HG03097 (cell line): ENCODE results near the gene HSD3B2.

Experiments used
- ATAC-seq: cut with Tn5 transposase; IDR thresholded peaks from one replicate; pipeline ENCODE4 v1.9.1; 2021; ENCODE audit not compliant: unreplicated experiment, low FRiP score

The HSD3B2 gene

DNA sequence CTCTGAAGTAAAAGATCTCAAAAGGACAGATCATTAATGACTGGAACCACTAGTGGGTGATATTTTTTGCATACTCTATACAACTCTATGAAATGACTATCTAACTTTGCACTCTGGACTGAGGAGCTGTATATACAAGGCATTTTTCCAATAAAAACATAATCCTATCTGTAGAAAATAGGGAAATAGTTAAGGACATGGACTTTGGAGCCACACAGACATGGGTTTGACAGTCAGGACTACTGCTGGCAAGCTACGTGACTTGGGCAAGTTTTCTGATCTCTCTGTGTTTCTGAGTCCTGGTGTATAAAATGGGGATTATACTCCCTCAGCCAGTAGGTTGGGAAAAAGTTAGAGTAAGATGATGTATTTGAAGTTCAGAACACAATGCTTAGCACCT, 20.9 kb upstream of the HSD3B2 start:
- no peak for ATAC-seq

DNA sequence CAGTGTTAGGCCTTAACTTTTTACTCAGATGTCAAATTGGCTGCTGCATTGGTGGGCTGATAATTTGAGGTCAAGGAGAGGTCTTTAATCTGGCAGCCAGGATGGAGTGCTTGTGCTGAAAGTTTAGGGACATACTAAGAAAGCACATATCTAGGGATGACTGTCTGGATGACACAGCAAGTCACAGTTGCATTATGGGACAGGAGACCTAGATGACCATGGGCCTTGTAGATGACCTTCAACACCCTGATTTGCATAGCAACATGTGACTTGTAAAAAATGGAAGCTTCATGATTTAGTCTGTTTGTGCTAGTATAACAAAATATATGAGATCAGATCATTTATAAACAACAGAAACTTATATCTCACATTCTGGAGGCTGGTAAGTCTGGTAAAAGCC, 18.0 kb upstream of the HSD3B2 start:
- ATAC-seq = no peak

DNA sequence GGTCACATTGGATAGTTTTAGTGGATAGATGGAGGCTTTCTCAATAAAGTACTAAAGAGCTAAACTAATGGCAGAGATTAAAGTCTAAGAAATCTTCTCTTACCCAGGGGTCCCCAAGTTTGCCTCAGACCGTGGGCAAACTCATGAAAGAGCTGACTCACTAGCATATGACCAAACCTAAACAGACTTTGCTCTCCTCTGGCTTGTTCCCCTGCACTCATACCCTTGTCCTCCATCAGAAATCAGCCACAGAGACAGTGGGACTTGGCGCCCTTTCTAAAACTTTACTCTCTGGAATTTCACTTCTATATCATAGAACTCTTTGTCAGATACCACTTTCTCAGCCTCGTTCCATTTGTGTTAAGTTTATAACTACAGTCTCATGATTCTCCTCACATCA, 17.0 kb upstream of the HSD3B2 start:
- ATAC-seq = no peak

DNA sequence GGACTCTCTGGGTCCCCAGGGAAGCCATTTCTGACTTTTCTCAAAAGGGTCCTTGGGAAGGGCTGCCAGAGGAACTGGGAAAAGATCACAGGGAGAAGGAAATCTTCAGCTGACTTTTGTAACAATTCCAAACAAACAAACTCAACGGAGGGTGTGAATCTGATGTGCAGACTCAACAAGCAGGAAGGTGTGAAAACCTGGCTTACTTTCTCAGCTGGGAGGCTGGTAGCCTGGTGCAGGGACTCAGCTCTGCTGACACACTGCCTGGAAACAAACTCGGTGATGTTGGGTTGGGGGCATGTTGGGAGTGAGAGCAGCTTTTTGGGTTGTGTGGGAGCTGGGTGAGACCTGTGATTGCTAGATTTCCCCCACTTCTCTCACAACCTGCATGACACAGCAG, 10.2 kb upstream of the HSD3B2 start:
- ATAC-seq = no peak

DNA sequence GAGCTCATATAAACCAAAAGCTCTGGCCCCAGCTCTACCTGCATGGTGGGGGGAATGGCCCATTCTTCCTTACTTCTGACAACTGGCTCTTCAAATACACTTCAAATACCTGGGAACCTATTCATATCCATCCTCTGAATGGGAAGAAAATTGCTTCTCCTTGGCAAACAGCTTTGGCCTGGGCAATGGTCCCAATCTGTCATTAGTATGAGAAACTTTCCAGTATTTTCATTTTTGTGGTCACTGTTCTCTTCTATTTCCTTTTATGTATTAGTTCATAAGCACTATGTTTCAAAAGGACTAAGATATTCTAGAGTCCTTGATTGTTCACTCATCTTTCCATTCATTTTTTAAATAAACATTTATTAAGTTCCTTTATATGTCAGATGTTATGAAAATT, 5.2 kb upstream of the HSD3B2 start:
- no peak for ATAC-seq

DNA sequence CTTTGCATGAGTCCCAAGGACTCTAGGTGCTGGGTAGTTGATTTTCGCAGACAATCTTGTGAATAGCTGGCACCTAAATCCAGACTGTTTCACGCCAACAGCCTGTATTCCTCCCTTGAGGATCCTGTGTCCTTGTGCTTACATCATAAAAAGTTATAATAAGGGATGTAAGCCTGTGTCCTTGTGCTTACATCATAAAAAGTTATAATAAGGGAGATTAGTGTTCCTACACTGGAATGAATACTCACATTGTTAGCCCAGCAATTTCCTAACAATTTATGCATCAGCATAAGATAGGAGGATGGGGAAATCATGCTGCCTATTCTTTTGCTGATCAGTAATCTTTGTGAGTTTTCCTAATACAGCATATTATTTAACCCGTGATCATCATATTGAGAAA, 4.0 kb upstream of the HSD3B2 start:
- no peak for ATAC-seq

DNA sequence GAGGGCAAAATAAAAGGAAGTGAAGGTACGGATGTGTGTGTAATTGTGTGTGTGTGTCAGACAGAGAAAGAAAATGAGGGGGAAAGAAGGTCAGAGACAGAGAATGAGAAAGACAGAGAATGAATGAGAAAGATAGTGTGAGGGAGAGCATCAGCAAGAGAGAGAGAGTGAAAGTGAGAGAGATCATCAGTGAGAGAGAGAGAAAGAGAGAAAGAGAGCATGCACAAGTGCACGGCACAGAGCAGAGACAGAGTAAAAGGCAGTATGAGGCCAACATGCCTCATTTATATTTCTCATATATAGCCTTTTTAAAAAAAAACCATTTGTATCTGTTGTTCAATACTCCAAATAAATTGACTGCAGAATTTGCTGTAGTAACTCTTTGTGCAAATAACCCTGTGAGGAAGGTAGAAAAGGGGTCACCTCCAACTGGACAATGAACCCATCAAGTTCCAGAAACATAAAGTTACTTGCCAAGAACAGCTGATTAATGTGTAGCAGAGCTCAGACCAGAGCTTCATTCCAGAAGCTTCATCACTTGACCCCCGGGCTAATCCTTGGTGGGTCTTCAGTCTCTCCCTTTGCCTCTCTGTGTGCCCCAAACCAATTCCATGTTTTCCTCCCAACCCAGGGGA, 1.2 kb downstream of the HSD3B2 start:
- no peak for ATAC-seq

DNA sequence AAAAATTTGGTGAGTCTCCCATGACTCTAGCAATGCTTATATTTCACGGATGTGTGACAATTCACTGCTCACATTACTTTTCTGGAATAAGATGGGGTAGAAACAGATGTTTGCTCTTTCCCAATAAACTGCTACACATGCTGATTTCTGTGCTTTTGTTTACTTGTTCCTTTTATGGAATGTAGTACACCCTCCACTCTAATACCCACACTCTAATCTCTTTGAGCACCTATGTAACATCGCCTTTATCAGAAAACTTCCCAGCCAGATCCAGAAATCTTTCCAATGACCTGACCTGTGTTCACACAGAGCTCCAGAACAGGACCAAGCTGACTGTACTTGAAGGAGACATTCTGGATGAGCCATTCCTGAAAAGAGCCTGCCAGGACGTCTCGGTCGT, 4.2 kb downstream of the HSD3B2 start:
- no peak for ATAC-seq

DNA sequence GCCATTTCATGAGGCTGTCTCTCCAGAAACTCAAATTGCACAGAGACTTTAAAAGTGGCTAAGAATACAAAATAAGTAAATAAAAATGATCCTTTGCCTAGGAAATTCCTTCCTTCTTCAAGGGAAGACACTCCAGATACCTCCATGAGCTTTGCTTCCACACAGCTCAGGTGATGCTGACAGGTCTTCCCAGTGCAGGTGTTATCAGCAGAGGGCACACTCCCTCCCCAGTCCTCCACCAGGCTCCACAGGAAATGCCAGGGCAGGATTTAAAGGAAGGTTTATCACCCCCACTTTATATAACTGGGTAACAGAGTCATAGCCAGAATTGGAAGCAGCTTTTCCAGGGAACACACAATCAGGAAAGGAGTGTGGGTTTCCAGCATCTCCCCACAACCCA, 5.7 kb downstream of the HSD3B2 start:
- ATAC-seq = no peak

DNA sequence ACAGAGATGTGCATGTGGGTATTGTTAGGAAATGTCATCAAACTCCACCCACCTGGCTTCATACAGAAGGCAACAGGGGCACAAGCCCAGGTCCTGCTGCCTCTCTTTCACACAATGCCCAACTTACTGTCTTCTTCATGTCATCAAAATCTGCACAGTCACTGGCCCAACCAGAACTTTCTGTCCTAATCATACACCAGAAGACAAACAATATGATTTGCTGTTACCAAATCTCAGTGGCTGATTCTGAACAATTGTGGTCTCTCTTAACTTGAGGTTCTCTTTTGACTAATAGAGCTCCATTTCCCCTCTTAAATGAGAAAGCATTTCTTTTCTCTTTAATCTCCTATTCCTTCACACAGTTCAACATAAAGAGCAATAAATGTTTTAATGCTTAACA, 7.7 kb downstream of the HSD3B2 start:
- no peak for ATAC-seq

DNA sequence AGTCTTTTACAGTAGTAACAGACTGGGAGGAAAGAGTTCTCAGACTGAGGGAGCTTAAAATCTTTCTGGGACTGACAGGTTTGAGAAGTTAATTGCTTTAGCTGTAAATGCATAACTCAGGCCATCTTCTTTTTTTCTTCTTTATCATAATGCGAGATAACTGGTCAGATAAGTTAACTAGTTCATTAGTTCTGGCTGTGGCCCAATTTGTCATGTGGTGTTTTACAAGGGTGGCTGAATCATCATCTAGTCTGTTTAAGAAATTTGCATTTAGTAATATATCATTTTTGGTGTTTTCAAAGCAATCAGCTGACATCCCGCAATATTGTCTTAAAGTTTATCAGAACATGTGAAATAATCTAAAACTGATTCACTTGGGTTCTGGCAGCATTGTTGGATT, 14.0 kb downstream of the HSD3B2 start:
- ATAC-seq = no peak

DNA sequence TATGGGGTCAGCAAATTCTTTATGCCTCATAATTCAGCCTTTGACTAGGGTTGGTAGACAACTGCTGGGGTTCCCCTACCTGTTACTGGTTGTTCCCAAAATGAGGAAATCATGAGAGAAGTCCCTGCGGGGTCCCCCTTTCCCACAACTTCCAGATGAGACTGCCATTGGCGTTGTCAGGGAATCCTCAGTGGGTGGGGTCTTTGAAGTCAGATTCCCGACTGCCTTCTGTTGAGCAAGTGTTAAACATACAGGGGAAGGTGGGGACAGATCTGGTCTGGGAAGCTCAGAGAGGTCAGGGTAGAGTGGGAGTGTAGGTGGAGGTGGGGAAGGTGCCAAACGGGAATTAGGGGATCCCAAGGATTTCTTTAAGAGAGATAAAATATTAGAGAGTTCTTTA, 14.7 kb downstream of the HSD3B2 start:
- no peak for ATAC-seq

DNA sequence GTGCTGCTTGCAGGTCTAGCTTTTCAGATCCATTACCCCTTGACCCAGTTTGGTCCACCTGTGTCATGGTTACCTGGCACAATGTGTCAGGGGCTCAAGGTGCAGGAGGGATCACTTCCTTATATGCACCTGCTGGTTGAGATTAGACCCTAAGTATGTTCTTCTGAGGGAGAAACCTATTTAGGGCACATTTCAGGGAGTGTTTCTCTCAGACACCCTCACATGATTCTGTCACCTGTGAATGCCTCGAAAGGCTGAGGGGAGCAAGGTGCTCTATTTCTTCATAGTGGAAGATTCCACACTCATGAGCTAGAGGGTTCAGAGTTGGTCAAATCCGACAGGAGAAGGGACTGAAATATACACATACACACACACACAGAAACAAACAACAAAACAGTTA, 15.5 kb downstream of the HSD3B2 start:
- ATAC-seq = no peak

DNA sequence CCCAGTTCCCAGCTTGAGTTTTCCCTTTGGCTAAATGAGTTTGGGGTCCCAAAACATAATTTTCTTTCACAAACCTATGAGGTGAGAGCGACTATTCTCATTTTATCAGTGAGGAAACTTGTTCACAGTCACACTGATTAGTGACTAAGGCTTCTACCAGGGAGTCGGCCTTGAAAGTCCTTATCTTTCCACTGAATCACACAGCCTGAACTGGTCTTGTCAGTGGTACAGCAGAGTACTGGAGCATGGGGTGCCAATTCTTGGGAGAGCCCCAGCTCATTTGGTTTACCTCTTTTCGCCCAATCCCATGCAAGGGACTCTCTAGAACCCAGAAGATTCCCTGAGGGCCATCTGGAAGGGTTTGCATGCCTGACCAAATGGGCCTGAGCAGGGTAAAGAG, 16.9 kb downstream of the HSD3B2 start:
- no peak for ATAC-seq

DNA sequence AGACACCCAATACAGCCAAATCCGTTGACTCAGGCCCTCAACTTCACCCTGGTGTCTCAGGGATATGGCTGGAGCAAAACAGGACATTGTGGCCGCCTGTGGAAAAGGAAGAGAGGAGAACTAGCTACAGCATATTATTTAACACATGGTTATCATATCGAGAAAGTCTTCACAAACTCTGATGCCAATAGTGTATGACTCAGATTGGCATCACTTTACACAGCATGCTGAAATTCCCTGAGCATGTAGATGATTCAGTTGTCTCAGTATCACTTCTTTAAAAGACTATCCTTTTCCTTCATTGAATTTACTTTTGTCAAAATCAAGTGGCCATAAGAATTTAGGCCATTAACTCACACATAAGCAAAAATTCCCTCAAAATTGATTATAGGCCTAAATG, 20.1 kb downstream of the HSD3B2 start:
- no peak for ATAC-seq

DNA sequence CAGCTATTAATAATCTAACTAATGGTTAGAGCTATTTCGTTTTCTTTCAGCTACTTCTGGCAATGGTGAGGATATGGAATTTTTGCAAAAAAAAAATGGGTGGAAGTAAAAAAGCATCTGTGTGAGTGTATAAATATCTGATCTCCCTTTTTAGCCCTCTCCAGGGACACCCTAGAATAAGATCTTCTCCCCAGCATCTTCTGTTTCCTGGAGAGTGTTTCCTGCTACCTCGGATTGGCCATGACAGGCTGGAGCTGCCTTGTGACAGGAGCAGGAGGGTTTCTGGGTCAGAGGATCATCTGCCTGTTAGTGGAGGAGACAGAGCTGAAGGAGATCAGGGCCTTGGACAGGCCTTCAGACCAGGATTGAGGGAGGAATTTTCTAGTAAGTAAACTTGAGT, 23.8 kb downstream of the HSD3B2 start:
- no peak for ATAC-seq

DNA sequence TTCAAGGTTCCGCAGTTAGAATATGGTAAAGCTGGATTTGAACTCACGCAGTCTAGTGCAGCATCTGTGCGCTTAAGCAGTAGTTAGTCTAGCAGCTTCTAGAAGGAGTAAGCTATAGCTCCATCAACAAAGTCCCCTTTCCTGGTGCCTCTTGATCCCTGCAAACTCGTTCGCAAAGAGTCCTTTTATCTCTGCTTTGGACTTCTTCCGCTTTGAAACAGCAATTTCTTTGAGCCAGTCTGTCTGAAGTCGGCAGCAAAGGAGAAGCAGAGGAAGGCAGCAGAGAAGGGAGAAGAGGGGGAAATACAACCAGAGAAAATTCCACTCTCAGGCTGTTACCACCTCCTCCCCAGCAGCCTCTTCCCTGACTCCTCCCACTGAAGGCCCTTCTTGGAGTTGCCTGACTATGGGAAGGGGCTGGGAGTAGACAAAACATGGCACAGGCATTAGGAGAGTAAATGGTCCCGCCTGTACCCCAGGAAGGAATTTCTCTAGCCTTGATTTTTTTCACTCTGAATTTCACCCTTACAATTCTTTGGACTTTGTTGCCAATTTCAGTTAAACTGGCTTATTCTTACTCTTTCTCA, 25.9 kb downstream of the HSD3B2 start:
- no peak for ATAC-seq

DNA sequence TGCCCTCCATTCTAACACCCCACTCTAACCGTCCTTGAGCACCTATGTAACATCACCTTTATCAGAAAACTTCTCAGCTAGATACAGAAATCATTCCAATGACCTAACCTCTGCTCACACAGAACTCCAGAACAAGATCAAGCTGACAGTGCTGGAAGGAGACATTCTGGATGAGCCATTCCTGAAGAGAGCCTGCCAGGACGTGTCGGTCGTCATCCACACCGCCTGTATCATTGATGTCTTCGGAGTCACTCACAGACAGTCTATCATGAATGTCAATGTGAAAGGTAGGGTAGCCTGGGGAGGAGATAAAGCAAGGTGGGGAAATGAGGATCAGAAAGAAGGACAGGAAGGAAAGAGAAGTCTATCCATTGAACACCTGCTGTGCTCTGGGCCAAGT, 27.8 kb downstream of the HSD3B2 start:
- ATAC-seq = no peak

DNA sequence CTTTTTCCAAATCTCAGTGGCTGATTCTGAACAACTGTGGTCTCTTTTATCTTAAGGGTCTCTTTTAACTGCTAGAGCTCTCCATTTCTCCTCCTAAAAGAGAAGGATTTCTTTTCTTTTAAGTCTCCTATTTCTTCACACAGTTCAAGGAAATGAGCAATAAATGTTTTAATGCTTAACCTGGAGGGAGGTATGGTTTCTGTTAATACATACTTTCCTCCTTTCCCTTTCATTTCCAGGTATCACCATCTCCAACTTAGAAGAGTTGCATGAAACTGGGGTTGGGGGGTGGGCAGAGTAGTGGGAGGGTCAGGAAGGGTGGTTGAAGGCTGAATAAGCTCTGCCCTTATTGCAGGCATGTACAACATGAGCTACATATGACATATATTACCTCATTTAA, 31.4 kb downstream of the HSD3B2 start:
- no peak for ATAC-seq

DNA sequence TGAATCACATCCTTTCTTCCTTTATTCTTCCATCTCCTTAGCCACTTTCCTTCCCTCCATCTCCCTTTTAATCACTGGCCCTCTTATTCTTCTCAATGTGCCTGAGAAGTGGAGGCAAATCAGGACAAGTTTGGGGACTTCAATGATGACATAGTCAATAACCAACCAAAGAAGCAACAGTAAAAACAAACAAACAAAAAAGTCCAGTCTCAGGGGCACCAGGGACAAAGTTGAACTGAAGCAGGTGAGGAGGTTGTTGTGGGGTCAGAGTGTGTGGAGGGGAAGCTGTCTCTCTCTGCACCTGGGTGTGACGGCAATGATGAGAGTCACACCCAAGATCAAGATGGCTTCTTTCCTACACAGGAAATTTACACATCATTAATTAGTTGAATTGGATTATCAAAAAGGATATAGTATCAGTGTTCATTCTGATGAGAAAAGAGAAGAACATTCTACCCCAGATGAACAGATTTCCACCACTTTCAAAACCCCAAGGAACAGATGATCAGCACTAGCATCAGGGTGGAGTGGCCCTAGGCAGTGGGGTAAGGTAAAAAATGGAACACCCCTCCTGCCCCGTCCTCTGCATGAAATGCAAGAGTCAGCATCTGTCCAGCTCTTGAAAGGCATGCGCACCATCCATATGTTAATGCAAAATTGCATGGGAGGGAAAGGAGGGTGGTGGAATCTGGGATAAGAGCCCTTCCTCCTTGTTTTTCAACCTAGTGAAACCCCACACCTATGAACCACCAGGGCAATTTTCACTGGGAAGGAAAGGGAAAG, 32.6 kb downstream of the HSD3B2 start:
- ATAC-seq = no peak

DNA sequence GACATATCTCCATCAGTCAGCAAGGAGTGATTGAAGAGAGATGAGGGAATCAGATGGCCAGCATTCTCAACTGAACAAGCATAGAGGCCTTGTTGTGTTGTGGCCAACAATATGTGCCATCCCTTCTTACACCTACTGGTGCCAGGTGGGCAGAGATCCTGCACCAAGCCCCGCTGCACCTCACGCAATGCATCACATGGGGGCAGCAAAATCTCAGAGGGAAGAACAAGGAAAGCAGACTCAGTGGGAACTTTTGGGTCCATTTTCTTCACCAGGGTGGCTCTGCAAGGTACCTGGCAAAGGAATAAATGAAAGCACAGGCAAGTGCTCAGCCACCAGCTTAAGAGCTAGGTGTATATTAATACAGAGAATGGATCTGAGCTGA, 33.2 kb downstream of the HSD3B2 start:
- ATAC-seq = no peak

DNA sequence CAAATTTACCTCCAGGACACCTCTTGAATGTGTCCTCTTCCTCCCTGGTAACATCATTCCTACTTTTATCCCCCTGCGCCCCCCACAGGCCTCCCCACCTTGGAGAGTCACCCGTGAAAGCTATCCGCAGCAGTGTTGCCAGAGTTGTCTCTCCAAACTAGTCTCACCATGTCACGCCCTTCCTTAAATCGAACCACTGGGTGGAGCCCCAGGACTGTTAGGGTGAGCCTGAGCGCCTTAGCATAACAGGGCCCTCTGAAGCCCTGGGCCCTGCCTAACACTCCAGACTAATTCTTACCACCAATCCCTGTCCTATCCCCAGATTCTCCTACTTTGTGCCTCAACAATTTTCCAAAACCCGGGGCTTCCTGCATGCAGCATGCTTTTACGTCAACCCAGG, 35.0 kb downstream of the HSD3B2 start:
- ATAC-seq = no peak
